Measurements from ENCODE around the gene SELENOO.

SELENOO gene

DNA sequence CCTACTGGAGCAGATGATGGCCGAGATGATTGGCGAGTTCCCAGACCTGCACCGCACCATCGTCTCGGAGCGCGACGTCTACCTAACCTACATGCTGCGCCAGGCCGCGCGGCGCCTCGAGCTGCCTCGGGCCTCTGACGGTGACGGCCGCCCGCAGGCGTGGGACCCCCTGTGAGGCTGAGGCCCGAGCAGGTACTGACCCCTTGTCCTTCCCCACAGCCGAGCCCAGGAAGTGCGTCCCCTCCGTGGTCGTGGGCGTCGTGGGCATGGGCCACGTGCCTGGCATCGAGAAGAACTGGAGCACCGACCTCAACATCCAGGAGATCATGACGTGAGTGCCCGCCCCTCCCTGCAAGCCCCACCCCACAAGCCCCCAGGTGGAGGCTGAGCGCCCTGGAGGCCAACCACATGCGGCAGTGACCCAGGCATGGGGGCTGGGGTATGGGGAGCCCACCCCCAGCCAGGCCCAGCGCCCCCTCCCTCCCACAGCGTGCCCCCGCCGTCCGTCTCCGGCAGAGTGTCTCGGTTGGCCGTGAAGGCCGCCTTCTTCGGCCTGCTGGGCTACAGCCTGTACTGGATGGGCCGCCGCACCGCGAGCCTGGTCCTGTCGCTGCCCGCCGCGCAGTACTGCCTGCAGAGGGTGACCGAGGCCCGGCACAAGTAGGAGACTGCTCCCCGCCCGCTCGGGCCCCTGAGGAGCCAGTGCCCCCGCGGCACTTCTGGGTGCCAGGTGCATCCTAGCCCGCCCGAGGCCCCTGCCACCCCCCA, 2.8 kb upstream of the SELENOO start:
- no peak for TF ChIP-seq CTCF (IDR thresholded peaks at IDR 0.05)
- Histone ChIP-seq H3K27ac (no peak overlapping the region), H3K36me3 (peaks cover 7 to 61% (median 31%) of the 10 kb centered on the region in 3 donors), H3K27me3 (no peaks in the 10 kb centered on the region), H3K9me3 (no peaks in the 10 kb centered on the region), H3K4me1 (peaks cover 0 to 22% (median 19%) of the 10 kb centered on the region in 4 donors), H3K4me3 (no peak overlapping the region)
- no peak for DNase-seq
- intact Hi-C loops (cut with DNase I; ENCODE audit: low total_unique reads), result no loop called here

DNA sequence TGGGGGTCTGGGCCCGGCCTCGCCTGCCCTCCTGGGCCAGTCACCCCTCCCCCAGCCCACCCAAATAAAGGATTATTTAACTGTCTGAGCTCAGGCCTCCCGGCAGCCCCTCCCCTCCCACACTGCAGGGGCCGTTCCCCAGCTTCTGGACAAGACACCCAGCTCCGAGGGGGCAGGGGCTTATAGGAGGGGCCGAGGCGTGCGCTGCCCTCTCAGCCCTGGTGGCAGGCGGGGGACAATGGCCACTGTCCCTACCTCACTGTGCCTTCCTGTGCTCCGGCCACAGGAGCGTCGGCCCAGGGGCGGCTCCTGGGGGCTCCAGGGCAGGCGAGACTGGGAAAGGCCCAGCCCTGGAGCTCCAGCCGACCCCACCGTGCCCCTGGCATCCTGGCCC, 2.2 kb upstream of the SELENOO start:
- no peak overlapping the region for H3K4me3 ChIP-seq
- H3K4me1 ChIP-seq, result peaks cover 0 to 22% (median 19%) of the 10 kb centered on the region in 4 donors
- H3K27ac ChIP-seq, result no peak overlapping the region
- H3K9me3 ChIP-seq, result no peaks in the 10 kb centered on the region
- no peak for TF ChIP-seq CTCF (IDR thresholded peaks at IDR 0.05)
- no peak for DNase-seq
- peaks cover 5 to 55% (median 33%) of the 10 kb centered on the region in 3 donors for H3K36me3 ChIP-seq
- intact Hi-C loops (cut with DNase I; ENCODE audit: low total_unique reads), result no loop called here
- no peaks in the 10 kb centered on the region for H3K27me3 ChIP-seq

- intact Hi-C loops (cut with DNase I; ENCODE audit: low total_unique reads), result no loop called here
- Histone ChIP-seq H3K27ac (peak overlapping the region in 1 of 2 donors; percentile 89), H3K36me3 (peaks cover 0 to 49% (median 26%) of the 10 kb centered on the region in 3 donors), H3K4me3 (peak overlapping the region in 1 of 2 donors; percentile 88), H3K4me1 (peaks cover 0 to 22% (median 19%) of the 10 kb centered on the region in 4 donors), H3K9me3 (no peaks in the 10 kb centered on the region), H3K27me3 (no peaks in the 10 kb centered on the region)
- no peak for TF ChIP-seq CTCF (IDR thresholded peaks at IDR 0.05)
- no peak for DNase-seq
These were observed 1.5 kb upstream of the SELENOO start for GRCh38 chr22:50199251-50199721.

- intact Hi-C loops (cut with DNase I; ENCODE audit: low total_unique reads), result no loop called here
- H3K9me3 ChIP-seq, result no peaks in the 10 kb centered on the region
- H3K27me3 ChIP-seq, result no peaks in the 10 kb centered on the region
- no peak for DNase-seq
- peaks cover 0 to 22% (median 19%) of the 10 kb centered on the region in 4 donors for H3K4me1 ChIP-seq
- H3K36me3 ChIP-seq, result peaks cover 0 to 42% (median 20%) of the 10 kb centered on the region in 3 donors
- no peak for TF ChIP-seq CTCF (IDR thresholded peaks at IDR 0.05)
- H3K4me3 ChIP-seq, result peak overlapping the region; percentile 80 to 88
- H3K27ac ChIP-seq, result peak overlapping the region; percentile 76 to 89
These were observed 866 bp upstream of the SELENOO start for GRCh38 chr22:50199829-50200460.

DNA sequence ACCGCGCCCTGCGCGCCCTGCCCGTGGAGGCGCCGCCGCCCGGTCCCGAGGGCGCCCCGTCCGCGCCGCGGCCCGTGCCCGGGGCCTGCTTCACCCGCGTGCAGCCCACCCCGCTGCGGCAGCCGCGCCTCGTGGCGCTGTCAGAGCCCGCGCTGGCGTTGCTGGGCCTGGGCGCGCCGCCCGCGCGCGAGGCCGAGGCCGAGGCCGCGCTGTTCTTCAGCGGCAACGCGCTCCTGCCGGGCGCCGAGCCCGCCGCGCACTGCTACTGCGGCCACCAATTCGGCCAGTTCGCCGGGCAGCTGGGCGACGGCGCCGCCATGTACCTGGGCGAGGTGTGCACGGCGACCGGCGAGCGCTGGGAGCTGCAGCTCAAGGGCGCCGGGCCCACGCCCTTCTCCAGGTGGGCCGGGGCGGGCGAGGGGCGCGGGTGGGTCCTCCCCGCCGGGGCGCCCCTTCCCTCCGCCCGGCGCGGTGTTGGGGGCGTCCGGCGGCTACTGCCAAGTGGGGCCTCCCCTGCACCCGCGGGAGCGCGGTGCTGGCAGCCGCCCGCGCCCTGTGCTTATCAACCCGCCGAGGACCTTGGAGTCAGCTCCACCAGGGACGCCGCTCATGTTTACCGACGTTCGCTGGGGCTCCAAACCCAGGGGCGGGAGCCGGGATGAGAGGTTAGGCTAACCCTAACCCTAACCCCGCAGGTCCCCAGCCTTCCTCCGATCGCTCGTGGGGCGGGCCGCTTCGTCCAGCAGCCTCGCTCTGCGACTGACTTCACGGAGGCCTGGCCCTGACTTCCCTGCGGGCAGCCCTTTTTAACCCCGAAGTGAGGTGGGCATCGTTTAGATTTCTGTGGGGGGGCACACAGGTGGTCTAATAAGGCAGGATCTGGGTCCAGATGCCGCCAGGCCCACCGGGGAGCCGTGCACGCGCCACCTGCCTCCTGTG, 649 bp downstream of the SELENOO start:
- Histone ChIP-seq H3K27ac (peak overlapping the region; percentile 76 to 89), H3K4me1 (peaks cover 0 to 22% (median 19%) of the 10 kb centered on the region in 4 donors), H3K9me3 (no peaks in the 10 kb centered on the region), H3K4me3 (peak overlapping the region; percentile 80 to 88), H3K27me3 (no peaks in the 10 kb centered on the region), H3K36me3 (peaks cover 0 to 38% (median 20%) of the 10 kb centered on the region in 3 donors)
- peak in 1 of 2 experiments; percentile 11 for TF ChIP-seq CTCF (IDR thresholded peaks at IDR 0.05)
- intact Hi-C loops (cut with DNase I; ENCODE audit: low total_unique reads), result no loop called here
- no peak for DNase-seq
